SK-N-MC (cell line): Measurements from ENCODE around the gene CATSPERB.
"Not testable (repeated sequence)": the region's sequence is repeated elsewhere in the genome, so short reads cannot be mapped to it uniquely, and the experiment has no call there.

Experiments
- DNase-seq: peaks from one replicate; pipeline ENCODE4 v3.0.0-alpha.2; 2011; ENCODE audit warnings: low read depth, low spot score
- H3K27ac ChIP-seq: fragments of 200-600 bp; sonication (generic); 2 replicates; pipeline ENCODE4 v1.5.1; 2016; ENCODE audit warnings: mixed run types
- H3K36me3 ChIP-seq: fragments of 200-600 bp; sonication (generic); 2 replicates; pipeline ENCODE4 v1.6.1; 2017; ENCODE audit warnings: antibody characterized with exemption, low read length, mixed read lengths; ENCODE audit not compliant: insufficient read depth
- H3K4me3 ChIP-seq: fragments of 200-600 bp; sonication (generic); 2 replicates; pipeline ENCODE4 v1.5.1; 2016
- H3K9ac ChIP-seq: fragments of 200-600 bp; sonication (generic); 2 replicates; pipeline ENCODE4 v1.8.0; 2017; ENCODE audit warnings: mixed run types, mixed read lengths; ENCODE audit not compliant: insufficient read length
- H3K9me3 ChIP-seq: fragments of 200-600 bp; sonication (generic); 2 replicates; pipeline ENCODE4 v1.6.1; 2017; ENCODE audit warnings: low read depth, mild to moderate bottlenecking, antibody characterized with exemption, low read length, moderate library complexity, mixed read lengths
- EZH2 ChIP-seq: fragments of 200-600 bp; sonication (generic); IDR thresholded peaks from one replicate; pipeline ENCODE4 v1.6.1; 2017; ENCODE audit warnings: antibody characterized with exemption
- FOXP2 ChIP-seq: optimal IDR thresholded peaks from 2 replicates; pipeline ENCODE3; 2011; ENCODE audit warnings: mild to moderate bottlenecking, moderate library complexity; ENCODE audit not compliant: insufficient read depth; ENCODE audit errors: extremely low read length, control extremely low read depth
- POLR2AphosphoS5 ChIP-seq: IDR thresholded peaks from 2 replicates; pipeline ENCODE4 v1.6.1; 2012; ENCODE audit warnings: mild to moderate bottlenecking, low read depth, low read length, borderline replicate concordance

Gene CATSPERB

DNA sequence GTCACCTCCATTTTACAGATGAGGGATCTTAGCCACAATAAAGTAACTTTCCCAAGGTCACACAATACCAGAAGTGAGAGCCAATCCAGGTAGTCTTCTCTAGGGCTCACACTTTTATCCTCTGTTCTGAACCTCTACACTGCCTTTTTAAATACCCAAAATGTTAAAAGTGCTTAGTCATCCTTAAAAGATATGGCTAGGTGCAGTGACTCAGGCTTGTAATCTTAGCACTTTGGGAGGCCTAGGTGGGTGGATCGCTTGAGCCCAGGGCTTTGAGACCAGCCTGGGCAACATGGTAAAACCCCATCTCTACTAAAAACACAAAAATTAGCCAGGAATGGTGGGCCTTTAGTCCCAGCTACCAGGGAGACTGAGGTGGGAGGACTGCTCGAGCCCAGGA, 117.7 kb downstream of the CATSPERB start:
- Histone ChIP-seq H3K4me3 (no peak overlapping the region), H3K9me3 (no peaks in the 10 kb centered on the region), H3K9ac (no peak overlapping the region), H3K27ac (no peak overlapping the region), H3K36me3 (no peaks in the 10 kb centered on the region)
- TF ChIP-seq FOXP2 (no peak), POLR2AphosphoS5 (no peak), EZH2 (no peak)
- no peak for DNase-seq

DNA sequence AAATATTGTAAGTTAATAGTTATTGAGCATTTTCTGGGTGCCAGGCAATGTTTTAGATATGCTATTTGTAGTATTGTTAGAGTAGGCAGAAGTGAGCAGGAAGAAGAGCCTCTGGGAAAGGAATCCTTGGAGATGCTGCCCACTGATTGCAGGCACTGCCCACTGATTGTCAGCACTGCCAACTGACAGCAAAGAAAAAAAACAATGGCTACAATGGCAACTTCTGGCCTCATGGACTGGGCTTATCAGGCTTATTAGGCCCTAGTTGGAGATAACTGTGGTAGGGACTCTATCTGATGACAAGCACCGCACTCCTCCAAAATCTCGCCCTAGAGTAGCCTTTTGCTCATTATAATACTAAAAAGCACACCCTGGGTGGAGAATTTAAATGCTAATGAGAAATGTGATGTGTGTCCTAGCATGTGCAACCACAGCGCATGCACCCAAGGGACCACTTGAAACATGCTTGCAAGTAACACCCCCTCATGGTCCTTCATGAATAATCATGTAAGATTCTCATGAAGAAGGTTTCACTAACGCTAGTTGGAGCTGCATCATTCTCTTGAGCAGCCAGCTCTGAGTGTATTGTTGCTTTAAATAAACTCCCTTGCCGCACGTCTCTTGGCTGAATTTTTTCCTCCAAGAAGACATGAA, 118.3 kb downstream of the CATSPERB start:
- no peak for DNase-seq
- Histone ChIP-seq H3K27ac (no peak overlapping the region), H3K9me3 (no peaks in the 10 kb centered on the region), H3K9ac (no peak overlapping the region), H3K4me3 (no peak overlapping the region), H3K36me3 (no peaks in the 10 kb centered on the region)
- TF ChIP-seq FOXP2 (no peak), POLR2AphosphoS5 (no peak)

DNA sequence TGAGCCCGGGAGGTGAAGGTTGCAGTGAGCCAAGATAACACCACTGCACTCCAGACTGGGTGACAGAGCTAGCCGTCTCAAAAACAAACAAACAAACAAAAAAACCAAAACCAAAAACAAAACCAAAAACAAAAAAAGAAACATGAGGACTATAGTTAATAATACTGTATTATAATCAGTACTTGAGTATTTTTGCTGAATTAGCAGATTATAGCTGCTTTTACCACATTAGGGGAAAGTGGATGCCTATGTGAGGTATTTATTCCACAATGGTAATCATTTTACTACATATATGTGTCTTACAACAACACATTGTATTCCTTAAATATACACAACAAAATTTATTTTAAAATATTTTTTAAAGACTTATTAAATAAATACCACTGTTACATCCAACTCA, 120.4 kb downstream of the CATSPERB start:
- H3K9me3 ChIP-seq = no peaks in the 10 kb centered on the region
- no peak for DNase-seq
- H3K9ac ChIP-seq = no peak overlapping the region
- H3K27ac ChIP-seq = no peak overlapping the region
- no peaks in the 10 kb centered on the region for H3K36me3 ChIP-seq
- TF ChIP-seq FOXP2 = no peak
- no peak for TF ChIP-seq POLR2AphosphoS5
- no peak for TF ChIP-seq EZH2
- no peak overlapping the region for H3K4me3 ChIP-seq

DNA sequence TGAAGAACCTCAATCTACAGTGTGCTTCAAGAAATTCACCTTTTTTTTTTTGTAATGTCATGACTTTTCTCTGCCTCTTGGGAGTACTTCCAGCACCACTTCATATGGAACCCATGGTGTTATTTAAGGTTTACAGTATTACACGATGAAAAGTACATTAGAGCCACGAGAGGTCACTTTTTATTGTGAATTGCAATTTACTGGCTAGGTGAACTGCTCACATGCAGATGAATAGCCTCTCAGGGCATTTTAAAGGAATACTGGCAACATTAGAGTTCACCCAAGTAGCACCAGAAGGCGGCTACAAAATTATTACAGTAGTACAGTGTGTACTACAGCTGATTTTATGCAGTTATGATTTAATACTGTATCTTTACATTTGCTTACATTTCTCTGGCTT, 122.7 kb downstream of the CATSPERB start:
- Histone ChIP-seq H3K27ac (no peak overlapping the region), H3K9me3 (no peaks in the 10 kb centered on the region), H3K4me3 (no peak overlapping the region), H3K36me3 (no peaks in the 10 kb centered on the region), H3K9ac (no peak overlapping the region)
- no peak for TF ChIP-seq POLR2AphosphoS5
- TF ChIP-seq FOXP2 = no peak
- no peak for DNase-seq

DNA sequence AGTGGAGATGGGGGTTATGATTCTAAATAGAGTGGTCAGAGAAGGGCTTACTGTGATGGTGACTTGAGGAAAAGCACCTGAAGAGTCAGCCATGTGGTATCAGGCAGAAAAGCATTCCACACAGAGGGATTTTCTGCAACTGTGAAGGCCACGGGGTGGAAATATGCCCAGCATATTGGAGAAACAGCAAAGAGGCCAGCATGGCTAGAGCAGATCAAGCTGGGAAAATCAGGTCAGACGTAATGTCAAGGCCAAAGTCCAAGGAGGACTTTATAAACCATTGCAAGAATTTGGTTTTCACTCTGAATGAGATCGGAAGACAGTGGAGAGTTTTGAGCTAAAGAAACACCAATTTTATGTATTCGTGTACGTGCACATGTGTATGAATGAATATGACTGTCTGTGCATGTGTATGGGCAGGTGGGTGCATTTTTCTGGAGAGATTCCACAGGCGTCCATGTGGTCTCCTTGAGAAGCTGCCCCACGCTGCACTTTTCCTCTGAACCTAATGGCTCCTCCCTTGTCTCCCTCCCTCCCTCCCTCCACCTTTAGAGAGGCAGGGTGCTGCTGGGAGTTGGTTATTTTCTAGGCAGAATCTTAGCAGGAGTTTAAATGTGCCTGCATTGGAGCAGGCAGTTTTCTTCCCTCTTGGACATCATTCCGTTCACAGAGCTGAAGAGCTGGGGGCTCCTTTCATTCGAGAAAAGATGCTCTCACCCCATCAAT, 124.4 kb downstream of the CATSPERB start:
- no peaks in the 10 kb centered on the region for H3K9me3 ChIP-seq
- TF ChIP-seq POLR2AphosphoS5 = no peak
- TF ChIP-seq EZH2 = no peak
- no peak for TF ChIP-seq FOXP2
- no peaks in the 10 kb centered on the region for H3K36me3 ChIP-seq
- H3K27ac ChIP-seq = no peak overlapping the region
- H3K4me3 ChIP-seq = no peak overlapping the region
- no peak for DNase-seq
- H3K9ac ChIP-seq = no peak overlapping the region

DNA sequence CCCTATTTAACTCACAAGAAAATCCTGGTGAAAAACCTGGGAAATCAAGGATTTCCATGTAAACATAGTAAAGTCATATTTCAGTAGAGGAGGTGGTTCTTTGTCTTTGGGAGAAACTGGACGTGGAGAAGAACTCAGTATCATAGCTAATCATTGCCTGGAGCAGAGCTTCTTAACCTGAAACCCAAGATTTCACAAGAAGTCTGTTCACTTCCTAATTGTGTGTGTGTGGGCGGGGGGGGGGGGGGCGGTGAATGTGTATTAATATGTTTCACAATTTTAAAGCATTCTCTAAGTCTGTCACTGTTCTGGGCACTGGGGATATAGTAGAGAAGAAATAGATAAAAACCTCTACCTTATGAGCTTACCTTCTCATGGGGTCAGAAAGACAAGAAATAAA, 125.0 kb downstream of the CATSPERB start:
- Histone ChIP-seq H3K36me3 (no peaks in the 10 kb centered on the region), H3K27ac (no peak overlapping the region), H3K4me3 (no peak overlapping the region), H3K9me3 (no peaks in the 10 kb centered on the region), H3K9ac (no peak overlapping the region)
- TF ChIP-seq POLR2AphosphoS5 (no peak), EZH2 (no peak), FOXP2 (no peak)
- no peak for DNase-seq

DNA sequence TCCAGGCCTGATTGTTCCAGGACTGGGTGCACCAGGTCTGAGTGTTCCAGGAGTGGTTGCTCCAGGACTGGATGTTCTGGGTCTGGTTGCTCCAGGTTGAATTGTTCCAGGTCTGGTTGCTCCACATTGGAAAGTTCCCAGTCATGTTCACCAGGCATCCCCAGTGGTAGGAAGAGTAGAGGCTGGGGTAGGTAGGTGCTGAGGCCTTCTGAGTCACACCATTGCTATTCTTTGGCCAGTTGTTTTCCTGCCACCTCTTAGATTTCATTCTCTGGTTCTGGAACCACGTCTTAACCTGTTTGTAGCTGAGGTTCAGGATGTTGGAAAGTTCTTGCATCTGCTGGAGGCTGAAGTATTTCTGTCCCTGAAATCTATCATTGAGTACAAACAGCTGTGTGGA, 127.3 kb downstream of the CATSPERB start:
- H3K4me3 ChIP-seq, H3K36me3 ChIP-seq, H3K9ac ChIP-seq, H3K27ac ChIP-seq, H3K9me3 ChIP-seq, DNase-seq: not testable (repeated sequence)

DNA sequence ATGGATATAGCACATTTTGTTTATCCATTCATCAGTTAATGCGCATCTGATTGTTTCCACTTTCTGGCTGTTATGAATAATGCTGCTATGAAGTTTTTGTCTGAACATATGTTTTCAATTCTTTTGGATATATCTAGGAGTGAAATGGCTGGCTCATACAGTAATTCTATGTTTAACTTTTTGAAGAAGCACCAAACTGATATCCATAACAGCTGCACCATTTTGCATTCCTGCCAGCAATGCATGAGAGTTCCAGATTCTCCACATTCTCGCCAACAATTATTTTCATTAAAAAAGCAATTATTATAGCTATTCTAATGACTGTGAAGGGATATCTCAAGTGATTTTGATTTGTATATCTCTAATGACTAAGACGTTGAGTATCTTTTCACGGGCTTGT, 131.9 kb downstream of the CATSPERB start:
- no peak for DNase-seq
- peak overlapping the region; percentile 40; the same call in 1 of the 2 replicates for H3K27ac ChIP-seq
- H3K4me3 ChIP-seq = no peak overlapping the region
- no peaks in the 10 kb centered on the region for H3K36me3 ChIP-seq
- no peaks in the 10 kb centered on the region for H3K9me3 ChIP-seq
- H3K9ac ChIP-seq = no peak overlapping the region
- TF ChIP-seq FOXP2 (no peak), POLR2AphosphoS5 (no peak), EZH2 (no peak)

DNA sequence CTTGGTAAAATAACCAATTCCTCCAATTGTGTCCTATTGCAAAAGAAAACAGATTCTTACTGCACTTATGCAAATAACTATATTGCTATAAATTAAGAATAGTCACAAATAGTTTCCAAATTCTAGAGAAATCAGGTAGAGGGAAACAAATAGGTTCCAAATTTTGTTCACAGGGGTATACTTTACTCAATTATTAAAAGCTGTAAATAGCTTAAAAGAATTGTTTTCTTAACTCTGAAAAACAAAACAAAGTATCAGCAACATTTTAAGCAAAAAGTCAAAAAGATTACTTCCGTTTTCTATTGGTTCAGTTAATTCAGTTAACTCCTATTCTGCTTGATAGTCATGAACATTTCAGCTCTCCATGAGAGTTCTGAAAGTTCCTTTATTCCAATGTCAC, 136.2 kb downstream of the CATSPERB start:
- Histone ChIP-seq H3K36me3 (no peaks in the 10 kb centered on the region), H3K9ac (no peak overlapping the region), H3K9me3 (no peaks in the 10 kb centered on the region), H3K27ac (no peak overlapping the region), H3K4me3 (no peak overlapping the region)
- DNase-seq = no peak
- TF ChIP-seq FOXP2 (no peak), POLR2AphosphoS5 (no peak), EZH2 (no peak)

DNA sequence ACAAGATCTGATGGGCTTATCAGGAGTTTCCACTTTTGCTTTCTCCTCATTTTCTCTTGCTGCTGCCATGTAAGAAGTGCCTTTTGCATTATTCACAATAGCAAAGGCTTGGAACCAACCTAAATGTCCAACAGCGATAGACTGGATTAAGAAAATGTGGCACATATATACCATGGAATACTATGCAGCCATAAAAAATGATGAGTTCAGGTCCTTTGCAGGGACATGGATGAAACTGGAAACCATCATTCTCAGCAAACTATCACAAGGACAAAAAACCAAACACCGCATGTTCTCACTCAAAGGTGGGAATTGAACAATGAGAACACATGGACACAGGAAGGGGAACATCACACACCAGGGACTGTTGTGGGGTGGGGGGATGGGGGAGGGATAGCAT, 137.9 kb downstream of the CATSPERB start:
- not testable (repeated sequence) for DNase-seq, H3K9me3 ChIP-seq

More for the DNA sequence above, 137.9 kb downstream of the CATSPERB start:
- not testable (repeated sequence) for H3K9ac ChIP-seq, H3K36me3 ChIP-seq, H3K27ac ChIP-seq, H3K4me3 ChIP-seq
